Stimulated activated CD4-positive, alpha-beta T cell treated with anti-CD3 and anti-CD28 coated beads, Interleukin-4, amount 100 ng/mL, for 4 hours (primary cell): ENCODE results near the gene UFL1.

Experiments
- DNase-seq, 2 experiments: peaks; one replicate each; pipeline ENCODE4 v3.0.0-alpha.2; 2020

UFL1 gene

GRCh38 chr6:96576221-96576620 lies 54.6 kb downstream of the UFL1 start:
- DNase-seq = no peak

GRCh38 chr6:96582021-96582420 lies 60.4 kb downstream of the UFL1 start:
- DNase-seq = no peak

GRCh38 chr6:96582436-96582835 lies 60.8 kb downstream of the UFL1 start:
- DNase-seq = no peak

GRCh38 chr6:96604420-96604819 lies 82.8 kb downstream of the UFL1 start:
- DNase-seq = no peak
